HT-29 (cell line): ENCODE measurements around the gene RYR1. TPM values are rescaled to one million over a fixed set of nuclear protein-coding genes. Genes with fewer than 3 reads are reported as not detected.
"Not testable (repeated sequence)": the region's sequence is repeated elsewhere in the genome, so short reads cannot be mapped to it uniquely, and the experiment has no call there.

Experiments used
- DNase-seq: peaks from one replicate; pipeline ENCODE4 v3.0.0-alpha.2; 2015; ENCODE audit warnings: low spot score
- total RNA-seq: library from RNA; depleted of rRNA; stranded (reverse); fragments of >200 nt; shearing (Covaris generic); gene quantifications from 2 replicates; pipeline ENCODE4 v1.2.3, GENCODE V29; 2014

Gene RYR1
- total RNA-seq, 1 experiment from 2014 or later = not detected

- no peak for DNase-seq
These were observed 23.7 kb downstream of the RYR1 start for GRCh38 chr19:38457202-38457601.

GRCh38 chr19:38457690-38458405, 24.4 kb downstream of the RYR1 start:
- no peak for DNase-seq

GRCh38 chr19:38458991-38459390, 25.5 kb downstream of the RYR1 start:
- no peak for DNase-seq

- DNase-seq = no peak
These were observed 29.9 kb downstream of the RYR1 start for GRCh38 chr19:38463365-38463764.

GRCh38 chr19:38464421-38465082, 31.1 kb downstream of the RYR1 start:
- DNase-seq = no peak

- no peak for DNase-seq
These were observed 32.6 kb downstream of the RYR1 start for GRCh38 chr19:38466050-38466449.

GRCh38 chr19:38467541-38468525, 34.3 kb downstream of the RYR1 start:
- no peak for DNase-seq

- no peak for DNase-seq
These were observed 35.7 kb downstream of the RYR1 start for GRCh38 chr19:38469151-38469550.

GRCh38 chr19:38470788-38471480, 37.4 kb downstream of the RYR1 start:
- no peak for DNase-seq

GRCh38 chr19:38472725-38473124, 39.2 kb downstream of the RYR1 start:
- not testable (repeated sequence) for DNase-seq

- DNase-seq = no peak
These were observed 39.7 kb downstream of the RYR1 start for GRCh38 chr19:38473201-38473600.

GRCh38 chr19:38475176-38475575, 41.7 kb downstream of the RYR1 start:
- no peak for DNase-seq

GRCh38 chr19:38478273-38478971, 44.9 kb downstream of the RYR1 start:
- DNase-seq = peak; percentile 67

GRCh38 chr19:38482496-38482895, 49.0 kb downstream of the RYR1 start:
- DNase-seq = no peak

- no peak for DNase-seq
These were observed 49.6 kb downstream of the RYR1 start for GRCh38 chr19:38483016-38483630.

- DNase-seq = no peak
These were observed 51.3 kb downstream of the RYR1 start for GRCh38 chr19:38484747-38485146.

GRCh38 chr19:38485541-38486285, 52.2 kb downstream of the RYR1 start:
- no peak for DNase-seq

GRCh38 chr19:38486731-38487336, 53.3 kb downstream of the RYR1 start:
- DNase-seq = no peak

GRCh38 chr19:38488096-38488495, 54.6 kb downstream of the RYR1 start:
- DNase-seq = no peak
